NCI-H1930 (cell line): ENCODE data around the gene CCDC85C.

Experiments used
- DNase-seq, 2 experiments: peaks; one replicate each; lab custom pipeline; 2025; lab: John Stamatoyannopoulos, UW

Gene CCDC85C

GRCh38 chr14:99556134-99556791, 47.7 kb downstream of the CCDC85C start:
- DNase-seq, result no peak

GRCh38 chr14:99554757-99555531, 49.1 kb downstream of the CCDC85C start:
- DNase-seq, result no peak

DNA sequence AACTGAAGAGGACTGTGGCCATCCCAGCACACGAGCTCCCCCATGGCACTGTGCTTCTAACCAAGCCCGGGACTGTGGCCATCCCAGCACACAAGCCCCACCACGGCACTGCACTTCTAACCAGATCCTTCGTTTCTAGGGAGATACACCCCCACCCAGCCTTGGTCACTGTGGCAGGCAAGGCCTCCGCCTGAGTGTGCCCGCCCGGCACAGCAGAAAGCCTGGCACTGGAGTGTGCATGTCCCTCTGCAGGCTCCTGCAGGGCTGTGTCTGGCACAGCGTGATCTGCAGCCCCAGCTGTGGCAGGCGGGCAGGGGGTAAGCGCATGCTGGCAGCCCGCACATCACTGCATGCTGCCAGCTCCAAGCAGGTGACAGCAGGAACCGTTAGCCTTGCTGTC, 49.8 kb downstream of the CCDC85C start:
- no peak for DNase-seq

DNA sequence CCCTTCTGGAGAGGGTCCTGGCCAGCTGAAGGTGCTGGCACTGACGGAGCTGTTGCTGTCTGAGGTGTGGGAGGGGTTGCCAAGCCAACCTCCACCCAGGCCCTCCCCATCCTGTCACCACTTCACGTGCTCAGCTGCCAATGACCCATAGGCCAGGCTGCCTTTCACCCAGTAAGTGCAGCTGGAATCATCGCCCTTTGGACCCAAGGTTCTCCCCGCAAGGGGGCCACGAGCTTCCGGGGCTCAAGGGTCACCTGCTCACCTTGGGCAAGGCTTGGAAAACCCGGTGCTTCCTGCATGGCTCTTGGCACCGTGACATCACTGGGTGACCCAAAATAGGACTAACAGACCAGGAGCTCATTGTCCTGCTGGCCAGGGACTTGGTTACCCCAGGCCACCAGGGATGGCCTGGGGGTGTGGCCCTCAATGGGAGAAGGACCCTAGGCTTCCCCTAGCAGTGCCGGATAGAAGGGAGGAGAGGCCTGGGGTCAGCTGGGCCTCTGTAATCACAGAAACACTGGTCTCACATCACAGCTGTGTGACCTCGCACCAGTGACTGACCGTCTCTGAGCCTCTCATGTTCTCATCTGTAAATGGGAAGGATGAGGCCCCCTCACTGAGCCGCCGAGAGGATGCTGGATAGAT, 51.3 kb downstream of the CCDC85C start:
- no peak for DNase-seq

- no peak for DNase-seq
Measured at GRCh38 chr14:99552021-99552553, 51.9 kb downstream of the CCDC85C start.

DNA sequence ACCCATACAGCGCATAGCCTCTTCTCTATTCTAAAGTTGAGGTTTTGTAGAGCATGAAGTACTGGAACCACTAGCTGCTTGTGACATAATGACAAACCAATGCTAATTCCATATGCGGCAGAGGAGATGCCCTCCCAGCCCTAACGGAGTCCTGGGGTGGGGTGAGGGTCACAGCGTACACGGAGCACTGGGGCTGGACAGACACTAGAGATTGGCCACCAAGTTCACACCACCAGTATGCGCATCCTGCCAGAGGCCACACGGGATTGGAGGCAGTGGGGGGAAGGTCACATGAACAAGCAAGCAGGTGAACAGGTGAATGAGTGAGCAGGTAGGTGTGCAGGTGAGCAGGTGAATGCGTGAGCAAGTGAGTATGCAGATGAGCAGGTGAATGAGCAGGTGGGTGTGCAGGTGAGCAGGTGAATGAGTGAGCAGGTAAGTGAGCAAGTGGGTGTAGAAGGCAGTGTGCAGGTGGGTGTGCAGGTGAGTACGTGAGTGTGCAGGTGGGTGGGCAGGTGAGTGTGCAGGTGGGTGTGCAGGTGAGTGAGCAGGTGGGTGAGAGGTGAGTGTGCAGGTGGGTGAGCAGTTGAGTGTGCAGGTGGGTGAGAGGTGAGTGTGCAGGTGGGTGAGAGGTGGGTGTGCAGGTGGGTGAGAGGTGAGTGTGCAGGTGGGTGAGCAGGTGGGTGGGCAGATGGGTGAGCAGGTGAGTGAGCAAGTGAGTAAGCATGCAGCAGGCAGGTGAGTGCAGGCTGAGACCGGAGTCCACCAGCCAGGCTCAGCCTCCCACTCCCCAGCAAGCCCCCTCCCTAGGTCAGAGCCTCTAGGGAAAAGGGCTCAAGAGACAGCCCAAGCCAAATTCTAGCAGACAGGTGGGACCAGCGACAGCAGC, 52.7 kb downstream of the CCDC85C start:
- no peak for DNase-seq

DNA sequence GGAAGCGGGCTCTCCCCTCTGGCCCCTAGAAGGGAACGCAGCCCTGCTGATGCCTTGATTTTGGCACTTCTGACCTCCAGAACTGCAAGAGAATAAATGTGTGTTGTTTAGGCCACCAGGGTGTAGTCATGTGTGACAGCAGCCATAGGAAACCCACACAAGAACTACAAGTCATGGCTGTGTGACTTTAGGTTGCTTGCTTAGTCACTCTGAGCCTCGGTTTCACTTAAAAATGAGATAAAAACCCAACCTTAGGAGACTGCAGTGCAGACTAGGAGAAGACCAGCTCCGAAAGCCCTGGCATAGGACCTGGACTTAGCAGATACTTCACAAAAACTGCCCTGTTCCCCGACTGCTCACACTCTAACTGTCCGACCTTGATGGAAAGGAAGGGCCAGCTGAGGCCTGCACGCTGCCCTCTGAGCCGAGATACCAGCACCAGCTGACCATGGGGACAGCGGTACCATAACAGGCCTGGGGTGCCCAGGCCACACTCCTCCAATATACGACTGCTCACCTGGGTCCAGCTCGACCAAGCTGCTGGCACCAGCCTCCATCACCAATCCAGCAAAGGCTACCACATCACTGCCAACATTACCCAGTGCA, 53.5 kb downstream of the CCDC85C start:
- DNase-seq, result no peak

GRCh38 chr14:99549684-99550083, 54.3 kb downstream of the CCDC85C start:
- DNase-seq, result no peak

DNA sequence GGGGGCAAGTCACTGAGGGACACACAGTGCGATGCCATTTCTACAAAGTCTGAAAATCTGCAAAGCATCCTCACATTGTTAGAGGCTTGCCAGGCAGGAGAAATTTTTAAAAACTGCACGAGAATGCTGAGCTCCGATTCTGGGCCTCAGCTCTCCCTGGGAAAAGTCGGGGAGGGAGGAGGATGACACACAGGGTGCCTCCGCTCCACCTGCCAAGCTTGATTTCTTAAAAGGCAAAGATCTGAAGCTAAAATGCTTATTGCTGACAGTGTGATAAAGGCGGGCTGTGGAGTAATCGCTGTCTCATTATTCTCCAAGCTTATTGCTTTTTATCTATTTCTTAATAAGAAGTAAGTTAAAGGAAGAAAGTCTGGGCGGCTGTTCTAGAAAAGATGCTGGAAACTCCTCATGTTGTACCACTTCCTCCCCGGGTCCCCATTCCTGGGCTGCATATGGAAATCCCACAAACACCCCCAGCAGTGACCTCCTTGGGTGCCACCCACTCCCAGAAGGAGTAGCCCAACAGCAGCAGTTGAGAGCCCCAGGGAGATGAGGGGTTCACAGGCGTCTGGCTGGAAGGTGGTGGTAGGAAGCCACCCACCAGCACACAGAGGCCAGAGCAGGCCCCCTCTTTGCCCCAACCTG, 55.0 kb downstream of the CCDC85C start:
- DNase-seq, result no peak

DNA sequence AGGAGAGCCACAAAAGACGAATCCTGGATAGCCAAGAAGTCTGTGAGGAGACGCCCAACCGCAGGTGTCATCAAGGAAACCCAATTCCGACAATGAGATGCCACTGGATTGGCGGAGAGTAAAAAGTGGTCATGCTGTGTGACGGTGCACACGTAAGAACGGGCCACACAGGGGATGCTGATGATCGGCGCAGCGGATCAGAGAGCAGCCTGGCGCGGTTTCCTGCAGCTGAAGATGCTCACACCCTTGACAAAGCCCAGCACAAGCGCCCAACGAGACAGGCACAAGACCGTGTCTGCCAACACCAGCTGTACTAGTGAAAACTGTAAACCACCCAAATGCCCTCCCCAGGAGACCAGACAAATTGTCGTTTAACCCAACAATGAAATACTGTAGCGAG, 55.8 kb downstream of the CCDC85C start:
- DNase-seq, result no peak

DNA sequence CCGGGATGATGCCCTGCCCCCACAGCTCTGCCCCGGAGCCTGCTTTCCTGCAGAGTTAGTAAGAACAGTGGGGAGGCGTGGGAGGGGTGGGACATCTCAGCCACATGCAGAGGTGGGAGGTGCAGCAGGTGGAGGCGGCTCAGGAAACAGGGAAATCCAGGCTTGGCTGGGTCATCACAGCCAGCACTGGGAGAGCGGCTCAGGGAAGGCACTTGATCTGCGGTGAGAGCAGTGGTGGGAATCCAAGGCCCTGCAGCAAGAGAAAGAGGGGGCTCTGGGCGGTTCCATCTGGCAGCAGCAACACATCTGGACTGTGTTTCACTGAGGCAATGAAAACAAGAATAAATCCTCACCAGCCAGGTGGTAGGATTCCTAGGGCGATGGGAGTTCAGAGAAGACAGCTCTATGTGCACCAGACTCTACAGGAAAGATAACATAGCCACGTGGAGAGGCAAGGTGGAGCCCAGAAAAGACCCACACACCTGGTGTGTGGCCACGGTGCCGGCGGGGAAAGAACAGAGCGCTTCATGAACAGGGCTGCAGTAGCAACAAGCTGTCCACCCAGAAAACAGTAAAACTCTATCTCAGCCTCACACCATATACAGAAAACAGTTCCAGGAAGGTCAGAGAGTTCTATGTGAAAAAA, 57.6 kb downstream of the CCDC85C start:
- DNase-seq, result no peak

DNA sequence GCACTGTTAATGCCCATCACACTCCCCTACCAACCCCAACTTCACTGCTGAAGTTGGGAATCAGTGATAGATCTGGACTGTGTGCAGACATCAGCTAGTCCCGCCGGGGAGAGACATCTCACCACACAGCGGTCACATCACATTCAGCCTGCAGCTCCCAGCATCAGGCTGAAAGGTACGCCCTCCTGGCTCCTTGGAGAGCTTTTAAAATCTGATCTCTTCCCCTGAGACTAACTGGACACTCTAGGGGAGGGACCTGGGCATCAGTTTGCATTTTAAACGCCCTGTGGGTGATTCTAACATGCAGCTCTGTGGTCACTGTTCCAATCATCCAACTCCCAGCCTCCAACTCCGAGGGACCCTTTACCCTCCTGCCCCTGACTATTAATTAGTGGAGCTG, 58.4 kb downstream of the CCDC85C start:
- no peak for DNase-seq

- no peak for DNase-seq
Measured at GRCh38 chr14:99544991-99545390, 59.0 kb downstream of the CCDC85C start.

DNA sequence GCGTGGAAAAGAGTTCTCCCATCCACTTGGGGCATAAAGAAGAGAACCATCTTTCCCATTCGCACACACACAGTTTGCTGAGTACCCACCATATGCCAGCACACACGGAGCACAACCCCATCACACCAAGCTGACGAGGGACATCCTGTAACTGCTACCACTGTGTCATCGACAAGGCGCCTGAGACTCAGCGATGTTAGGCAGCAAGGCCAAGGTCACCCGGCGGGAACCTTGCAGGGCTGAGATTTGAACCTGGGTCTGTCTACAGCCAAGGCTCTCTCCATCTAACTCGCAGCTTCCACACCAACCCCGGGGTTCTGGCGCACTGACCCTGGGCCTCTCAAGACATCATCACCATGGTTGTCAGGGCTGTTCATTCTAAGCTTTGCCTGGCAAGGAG, 60.0 kb downstream of the CCDC85C start:
- no peak for DNase-seq

DNA sequence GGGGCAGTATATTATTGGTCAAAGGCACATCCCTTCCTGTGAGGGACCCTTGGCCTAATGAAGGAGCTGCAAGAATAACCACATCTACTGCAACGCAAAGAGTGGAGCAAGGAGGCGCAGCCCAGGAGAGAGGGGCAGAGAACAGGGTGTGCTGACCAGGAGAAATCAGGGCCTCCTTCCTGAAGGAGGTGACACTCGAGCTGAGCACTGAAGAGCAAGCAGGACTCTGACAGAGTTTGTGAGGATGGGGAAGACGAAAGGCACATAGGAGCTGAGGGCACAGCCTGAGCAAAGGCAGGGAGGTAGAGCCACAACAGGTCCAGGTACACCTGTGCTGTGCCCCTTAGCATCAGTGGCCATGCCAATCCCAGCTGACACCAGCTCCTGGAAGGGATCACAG, 60.6 kb downstream of the CCDC85C start:
- no peak for DNase-seq

- no peak for DNase-seq
Measured at GRCh38 chr14:99542566-99542965, 61.4 kb downstream of the CCDC85C start.

- no peak for DNase-seq
Measured at GRCh38 chr14:99541677-99542470, 62.1 kb downstream of the CCDC85C start.

DNA sequence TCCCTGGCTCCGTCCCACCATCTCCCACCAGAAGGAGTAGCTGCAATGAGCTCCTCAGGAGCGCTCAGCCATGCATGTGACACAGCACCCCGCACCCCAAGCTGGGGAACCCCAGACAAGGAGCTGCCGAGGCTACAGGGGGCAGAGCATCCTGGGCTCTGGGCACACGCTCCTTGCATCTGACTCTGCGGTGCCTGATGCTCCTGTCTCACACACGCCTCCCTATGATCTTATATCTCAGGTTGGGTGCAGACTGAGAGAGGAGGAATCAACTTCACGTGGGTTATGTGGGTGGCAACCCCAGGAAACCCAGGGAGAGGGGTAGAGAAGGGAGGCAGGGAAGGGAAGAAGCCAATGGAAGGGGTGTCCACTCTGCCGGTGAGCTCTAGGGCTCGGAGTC, 62.8 kb downstream of the CCDC85C start:
- no peak for DNase-seq

DNA sequence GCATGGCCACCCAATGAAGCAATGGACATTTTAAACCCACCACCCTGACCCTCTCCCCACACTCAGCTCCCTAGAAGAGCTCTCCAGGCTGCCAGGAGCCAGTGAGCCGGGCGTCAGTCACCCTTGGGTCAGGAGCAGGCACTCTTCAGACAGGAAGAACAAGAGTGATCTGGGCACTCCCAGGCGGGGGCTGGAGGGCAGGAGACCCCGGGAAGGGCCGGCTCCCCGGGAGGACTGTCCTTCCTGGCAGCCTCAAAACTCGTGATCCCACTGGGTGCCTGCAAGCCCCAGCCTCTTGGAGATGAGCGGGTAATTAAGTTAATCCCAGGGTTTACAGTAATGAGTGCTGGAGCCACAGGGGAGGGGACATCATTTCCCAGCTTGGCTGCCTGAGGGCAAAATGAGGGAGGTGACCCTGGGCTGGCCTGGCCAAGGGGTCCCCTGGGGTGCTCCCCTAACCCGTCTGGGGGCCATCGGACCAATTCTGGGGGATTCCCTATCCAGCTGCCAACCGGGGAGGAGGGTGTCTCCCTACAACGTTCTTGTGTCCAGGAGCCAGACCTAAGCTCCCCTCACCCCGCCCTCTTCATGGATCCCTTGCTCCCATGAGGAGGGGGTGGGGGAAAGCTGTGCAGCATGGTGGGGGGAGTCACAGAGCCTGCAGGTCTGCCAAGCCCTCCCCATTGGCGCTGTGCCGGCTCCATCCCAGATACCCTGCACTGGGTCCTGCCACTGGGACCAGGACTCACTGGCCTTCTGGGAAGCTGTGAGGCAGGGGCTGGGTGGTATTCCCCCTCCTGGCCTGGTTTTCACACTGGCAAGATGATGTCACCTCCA, 63.6 kb downstream of the CCDC85C start:
- DNase-seq, result no peak
